GM12878 (cell line): ENCODE measurements around the gene CROCC. TPM values are rescaled to one million over a fixed set of nuclear protein-coding genes. Genes with fewer than 3 reads are reported as not detected.
A peak's percentile ranks its signal among the peaks of the same experiment; 100 is the strongest.

ENCODE experiments used
- ATF7 ChIP-seq: fragments of 450-650 bp; IDR thresholded peaks from 2 replicates; pipeline ENCODE4 v1.6.1; 2016; ENCODE audit warnings: low read depth, mild to moderate bottlenecking
- BHLHE40 ChIP-seq, 2 experiments: fragments of 450-650 bp in 1 of 2; IDR thresholded peaks; 2 replicates each; pipeline ENCODE4 v1.6.1; 2011 to 2017; ENCODE audit warnings: low read depth in 2 of 2, borderline replicate concordance in 1 of 2, improper control_type of control experiment in 1 of 2, low read length in 1 of 2, mild to moderate bottlenecking in 1 of 2
- BMI1 ChIP-seq: fragments of 450-650 bp; IDR thresholded peaks from 2 replicates; pipeline ENCODE4 v1.6.1; 2016; ENCODE audit warnings: mild to moderate bottlenecking, moderate library complexity, borderline replicate concordance
- CBFB ChIP-seq: IDR thresholded peaks from 2 replicates; pipeline ENCODE4 v1.6.1; 2016; ENCODE audit warnings: antibody characterized with exemption, low read depth
- CBX5 ChIP-seq: sonication (generic); IDR thresholded peaks from 2 replicates; pipeline ENCODE4 v1.6.1; 2016; ENCODE audit warnings: low read depth, moderate library complexity, mild to moderate bottlenecking, inconsistent platforms
- EGR1 ChIP-seq, 2 experiments: IDR thresholded peaks; 1 replicate in 1 of 2; 2 replicates in 1 of 2; pipeline ENCODE4 v1.6.1; 2011 to 2012; ENCODE audit warnings: low read depth in 2 of 2, low read length in 2 of 2, borderline replicate concordance in 1 of 2, mild to moderate bottlenecking in 1 of 2, moderate library complexity in 1 of 2
- GABPA ChIP-seq: IDR thresholded peaks from 2 replicates; pipeline ENCODE4 v1.6.1; 2014; ENCODE audit warnings: antibody characterized with exemption, low read depth, mild to moderate bottlenecking, inconsistent platforms
- MEF2B ChIP-seq: fragments of 450-650 bp; IDR thresholded peaks from 2 replicates; pipeline ENCODE4 v1.6.1; 2018; ENCODE audit warnings: mild to moderate bottlenecking, moderate library complexity; ENCODE audit not compliant: partially characterized antibody, poor library complexity, severe bottlenecking
- NBN ChIP-seq: fragments of 450-650 bp; IDR thresholded peaks from 2 replicates; pipeline ENCODE4 v1.6.1; 2016
- NFIC ChIP-seq: IDR thresholded peaks from 2 replicates; pipeline ENCODE4 v1.6.1; 2012; ENCODE audit warnings: low read depth, mild to moderate bottlenecking, inconsistent platforms, low read length, moderate library complexity
- NR2C1 ChIP-seq: fragments of 450-650 bp; IDR thresholded peaks from 2 replicates; pipeline ENCODE4 v1.6.1; 2017; ENCODE audit warnings: antibody characterized with exemption, mild to moderate bottlenecking, moderate library complexity
- PKNOX1 ChIP-seq: fragments of 450-650 bp; IDR thresholded peaks from 2 replicates; pipeline ENCODE4 v1.6.1; 2016; ENCODE audit warnings: mild to moderate bottlenecking
- POLR2AphosphoS5 ChIP-seq: IDR thresholded peaks from 2 replicates; pipeline ENCODE4 v1.6.1; 2011; ENCODE audit warnings: mild to moderate bottlenecking, low read length, inconsistent platforms
- RUNX3 ChIP-seq: IDR thresholded peaks from 2 replicates; pipeline ENCODE4 v1.6.1; 2012; ENCODE audit warnings: low read length, inconsistent platforms
- SMAD5 ChIP-seq: IDR thresholded peaks from 2 replicates; pipeline ENCODE4 v1.6.1; 2016; ENCODE audit warnings: antibody characterized with exemption, low read depth
- TCF3 ChIP-seq: IDR thresholded peaks from 2 replicates; pipeline ENCODE4 v1.6.1; 2012; ENCODE audit warnings: low read depth, mild to moderate bottlenecking, low read length, borderline replicate concordance; ENCODE audit not compliant: insufficient read depth
- ZBED1 ChIP-seq: IDR thresholded peaks from 2 replicates; pipeline ENCODE4 v1.6.1; 2016; ENCODE audit warnings: borderline replicate concordance
- ZBTB11 ChIP-seq: fragments of 450-650 bp; formaldehyde crosslinking; IDR thresholded peaks from 2 replicates; pipeline ENCODE4 v1.5.0; 2022; ENCODE audit warnings: mild to moderate bottlenecking, missing genetic modification characterization
- ZBTB4 ChIP-seq: fragments of 450-650 bp; formaldehyde crosslinking; IDR thresholded peaks from 2 replicates; pipeline ENCODE4 v1.4.0; 2022; ENCODE audit warnings: mild to moderate bottlenecking, moderate library complexity
- polyA plus RNA-seq, 11 experiments: library from polyadenylated mRNA; depleted of rRNA in 4 of 11; unstranded in 6 of 11; stranded (reverse) in 5 of 11; fragments of >200 nt; fragmentation: Nextera tagmentation in 4 of 11; fragmentation: Illumina TruSeq in 1 of 11; extraction: Ambion mirVana in 4 of 11; extraction: Trizol in 1 of 11; gene quantifications; 1 replicate in 1 of 11; 2 replicates in 10 of 11; pipeline versions ENCODE4 v1.2.1 to v1.2.3, GENCODE V29; 2011 to 2016; ENCODE audit warnings: inconsistent platforms in 2 of 11, missing spikeins in 2 of 11, low read depth in 1 of 11
- total RNA-seq, 4 experiments: library from RNA; depleted of rRNA in 3 of 4; stranded (reverse); fragments of >200 nt in 3 of 4; fragmentation: Illumina TruSeq in 1 of 4; extraction: Trizol in 1 of 4; gene quantifications; 2 replicates each; pipeline versions ENCODE4 v1.2.1 to v1.2.3, GENCODE V29; 2013 to 2021

Gene CROCC
- total and polyA plus RNA-seq, 10 of the 15 experiments (the other 5 are each of a cell fraction or from before 2014, with no cell fraction given), result 0.04 to 5.5 (median 2.3) TPM

GRCh38 chr1:16895598-16896315, 26.0 kb upstream of the CROCC start, which contains the start of gene RNU1-2 (continued):
- TF ChIP-seq PKNOX1 (peak; percentile 84), EGR1 (IDR thresholded peaks at IDR 0.05; ENCODE audit: borderline replicate concordance in 1 of 2, low read depth in 2 of 2, low read length in 2 of 2) (peak in 1 of 2 experiments; percentile 16; a peak in 1 of 3 replicates), ZBED1 (peak; percentile 100), POLR2AphosphoS5 (peak; percentile 99), ZBTB4 (peak; percentile 81), CBFB (peak; percentile 99), ATF7 (peak; percentile 53; the same call in 1 of the 2 replicates), RUNX3 (peak; percentile 59), ZBTB11 (peak; percentile 62), NFIC (peak; percentile 81; the same call in 1 of the 2 replicates), GABPA (peak; percentile 68), TCF3 (0 out of 2 replicates have a peak, but pooled peaks have one; percentile 80), MEF2B (peak; percentile 50), SMAD5 (peak; percentile 100), BMI1 (peak; percentile 84), NBN (peak; percentile 95), NR2C1 (peak; percentile 8; the same call in 1 of the 2 replicates), BHLHE40 (IDR thresholded peaks at IDR 0.05; ENCODE audit: borderline replicate concordance in 1 of 2, low read depth in 2 of 2, low read length in 1 of 2) (peak in 1 of 2 experiments; percentile 9; a peak in 1 of 4 replicates), CBX5 (peak; percentile 60; the same call in 1 of the 2 replicates)
- TF ChIP-seq, all 136 proteins: peak for 54; not testable (repeated sequence) for 82
